ENCODE results near the gene HOXC13. TPM values are rescaled to one million over a fixed set of nuclear protein-coding genes. Genes with fewer than 3 reads are reported as not detected.

Gene HOXC13
- total RNA-seq, 4 donors from 2014 or later, result not detected

DNA sequence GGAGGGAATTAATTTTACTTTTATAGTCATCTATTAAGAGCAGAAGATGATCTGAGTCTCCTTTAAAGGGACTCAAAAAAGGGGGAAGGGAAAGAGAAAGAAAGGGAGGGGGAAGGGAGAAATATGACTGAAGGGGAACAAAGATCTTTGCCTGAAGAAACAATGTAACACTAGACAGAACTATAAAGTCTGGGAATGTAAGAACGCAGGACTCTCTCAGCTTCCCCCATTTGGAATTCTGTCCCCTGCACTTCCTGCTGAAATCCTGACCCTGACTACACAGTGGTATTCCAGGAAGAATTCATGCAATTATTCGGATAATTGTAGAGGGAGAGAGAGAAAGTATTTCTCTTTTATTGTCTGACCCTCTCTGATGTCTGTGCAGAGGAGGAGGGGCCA lies 25.7 kb downstream of the HOXC13 start:
- intact Hi-C loops (cut with DNase I), result no loop called here
- Histone ChIP-seq H3K9me3 (no peaks in the 10 kb centered on the region), H3K27ac (no peak overlapping the region), H3K4me1 (peaks cover 0 to 18% of the 10 kb centered on the region in 2 donors), H3K27me3 (peaks cover 83% of the 10 kb centered on the region), H3K36me3 (no peaks in the 10 kb centered on the region), H3K4me3 (replicated peaks in 1 of 3) (no peak overlapping the region)
- DNase-seq, result no peak
- 12 to 16% methylated on average over 2 of the region's 2 CpGs for WGBS, 2 donors
- TF ChIP-seq POLR2A (IDR thresholded peaks at IDR 0.05), result no peak
- TF ChIP-seq, protein P1, sequence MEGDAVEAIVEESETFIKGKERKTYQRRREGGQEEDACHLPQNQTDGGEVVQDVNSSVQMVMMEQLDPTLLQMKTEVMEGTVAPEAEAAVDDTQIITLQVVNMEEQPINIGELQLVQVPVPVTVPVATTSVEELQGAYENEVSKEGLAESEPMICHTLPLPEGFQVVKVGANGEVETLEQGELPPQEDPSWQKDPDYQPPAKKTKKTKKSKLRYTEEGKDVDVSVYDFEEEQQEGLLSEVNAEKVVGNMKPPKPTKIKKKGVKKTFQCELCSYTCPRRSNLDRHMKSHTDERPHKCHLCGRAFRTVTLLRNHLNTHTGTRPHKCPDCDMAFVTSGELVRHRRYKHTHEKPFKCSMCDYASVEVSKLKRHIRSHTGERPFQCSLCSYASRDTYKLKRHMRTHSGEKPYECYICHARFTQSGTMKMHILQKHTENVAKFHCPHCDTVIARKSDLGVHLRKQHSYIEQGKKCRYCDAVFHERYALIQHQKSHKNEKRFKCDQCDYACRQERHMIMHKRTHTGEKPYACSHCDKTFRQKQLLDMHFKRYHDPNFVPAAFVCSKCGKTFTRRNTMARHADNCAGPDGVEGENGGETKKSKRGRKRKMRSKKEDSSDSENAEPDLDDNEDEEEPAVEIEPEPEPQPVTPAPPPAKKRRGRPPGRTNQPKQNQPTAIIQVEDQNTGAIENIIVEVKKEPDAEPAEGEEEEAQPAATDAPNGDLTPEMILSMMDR (IDR thresholded peaks at IDR 0.05), result no peak

DNA sequence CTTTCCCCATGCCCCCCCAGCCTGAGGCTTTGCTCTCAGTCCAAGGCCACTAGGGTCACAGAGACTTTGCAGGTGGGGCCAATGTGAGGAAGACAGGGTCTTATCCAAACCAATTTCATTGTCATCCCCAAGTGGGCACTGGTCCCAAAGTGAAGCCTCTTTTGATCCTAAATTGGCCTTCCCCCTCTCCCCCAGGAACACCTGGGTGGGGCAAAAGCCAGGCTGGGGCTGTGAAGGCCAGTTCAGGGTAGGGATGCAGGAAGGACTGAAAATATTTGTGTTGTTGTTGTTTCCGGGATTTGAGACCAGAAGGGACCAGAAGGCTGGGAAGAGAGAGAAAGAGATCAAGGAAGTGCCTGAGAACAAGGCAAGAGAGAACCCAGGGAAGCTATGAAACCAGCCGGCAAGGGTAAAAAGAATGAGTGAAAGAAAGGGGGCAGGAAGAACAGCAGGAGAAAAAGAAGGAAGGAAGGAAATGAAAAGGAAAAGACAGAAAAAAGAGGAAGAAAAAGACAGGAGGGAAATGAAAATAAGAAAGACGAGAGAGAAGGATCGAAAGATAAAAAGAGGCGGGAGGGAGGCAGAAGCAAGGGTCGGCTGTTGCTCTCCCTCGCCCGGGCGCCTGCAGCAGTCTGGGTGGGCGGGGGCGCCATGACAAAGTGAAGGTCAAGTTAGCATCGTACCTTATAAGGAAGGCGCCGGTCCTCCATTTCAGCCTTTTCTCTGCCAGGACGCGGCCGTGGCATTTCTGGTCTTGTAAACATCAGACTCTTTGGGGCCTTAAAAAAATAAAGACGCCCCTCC lies 26.9 kb downstream of the HOXC13 start:
- intact Hi-C loops (cut with DNase I), result no loop called here
- Histone ChIP-seq H3K27ac (no peak overlapping the region), H3K4me1 (peaks cover 0 to 18% of the 10 kb centered on the region in 2 donors), H3K27me3 (peaks cover 79% of the 10 kb centered on the region), H3K9me3 (no peaks in the 10 kb centered on the region), H3K4me3 (replicated peaks in 1 of 3) (no peak overlapping the region), H3K36me3 (no peaks in the 10 kb centered on the region)
- no peak for DNase-seq
- TF ChIP-seq POLR2A (IDR thresholded peaks at IDR 0.05), result no peak
- TF ChIP-seq, protein P1 (IDR thresholded peaks at IDR 0.05), result no peak
- WGBS, 2 donors, result 3% methylated on average over 18 of the region's 18 CpGs

DNA sequence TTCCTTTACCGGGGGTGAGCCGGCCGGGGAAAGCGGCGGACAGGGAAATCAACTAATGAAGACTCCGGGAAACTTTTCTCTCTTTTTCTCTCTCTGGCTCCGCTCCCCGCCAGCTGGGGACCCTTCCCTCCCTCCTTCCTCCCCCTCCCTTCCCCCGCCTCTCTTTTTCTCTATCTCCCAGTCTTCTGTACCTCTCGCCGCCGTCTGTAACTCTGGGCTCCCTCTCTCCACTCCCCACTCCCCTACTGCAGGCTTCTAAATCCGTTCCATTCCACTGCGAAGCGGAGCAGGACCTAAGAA lies 27.4 kb downstream of the HOXC13 start:
- no peaks in the 10 kb centered on the region for H3K36me3 ChIP-seq
- WGBS, 2 donors, result 5 to 8% methylated on average over 15 of the region's 15 CpGs
- H3K27ac ChIP-seq, result no peak overlapping the region
- TF ChIP-seq POLR2A (IDR thresholded peaks at IDR 0.05), result no peak
- TF ChIP-seq, protein P1 (IDR thresholded peaks at IDR 0.05), result no peak
- H3K27me3 ChIP-seq, result peaks cover 79% of the 10 kb centered on the region
- intact Hi-C loops (cut with DNase I), result no loop called here
- H3K4me3 ChIP-seq (replicated peaks in 1 of 3), result no peak overlapping the region
- DNase-seq, result no peak
- H3K4me1 ChIP-seq, result peaks cover 0 to 14% of the 10 kb centered on the region in 2 donors
- no peaks in the 10 kb centered on the region for H3K9me3 ChIP-seq

DNA sequence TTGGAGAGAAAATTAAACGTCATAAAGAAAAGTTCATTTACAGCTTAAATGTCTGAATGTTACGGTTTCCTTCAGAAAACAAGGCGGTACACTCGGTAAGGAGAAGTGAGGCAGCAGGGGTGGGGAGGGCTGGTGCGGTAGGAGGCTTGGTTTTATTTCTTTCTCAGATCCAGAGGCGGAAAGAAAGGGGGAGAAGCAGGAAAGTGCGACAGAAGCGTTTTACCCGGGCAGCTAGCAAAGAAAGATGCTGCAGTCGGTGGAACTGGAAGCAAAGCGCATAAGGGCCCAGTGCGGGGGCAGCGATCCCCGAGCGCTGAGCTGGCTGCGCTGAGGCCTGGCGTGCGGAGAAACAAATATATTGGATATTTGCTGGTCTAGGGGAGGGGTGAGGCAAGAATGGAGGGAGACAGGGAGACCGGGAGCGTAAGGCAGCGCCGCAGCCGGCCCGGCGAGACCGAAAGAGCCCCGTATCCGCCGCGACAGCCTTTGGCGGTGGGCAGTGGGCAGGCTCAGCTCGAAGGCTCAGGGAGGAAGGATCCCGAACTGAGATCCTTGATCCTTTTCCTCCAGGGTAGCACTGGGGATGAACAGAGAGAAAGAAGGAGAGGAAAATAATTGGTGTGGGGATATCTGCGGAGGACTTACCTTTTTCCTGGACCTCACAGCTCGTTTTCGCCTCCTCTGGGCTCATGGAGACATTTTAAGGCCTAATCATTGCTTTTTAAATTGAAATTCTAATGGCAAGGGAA lies 27.9 kb downstream of the HOXC13 start:
- H3K9me3 ChIP-seq, result no peaks in the 10 kb centered on the region
- H3K27ac ChIP-seq, result no peak overlapping the region
- no peak for DNase-seq
- H3K27me3 ChIP-seq, result peaks cover 79% of the 10 kb centered on the region
- H3K36me3 ChIP-seq, result no peaks in the 10 kb centered on the region
- H3K4me3 ChIP-seq (replicated peaks in 1 of 3), result no peak overlapping the region
- intact Hi-C loops (cut with DNase I), result no loop called here
- no peak for TF ChIP-seq POLR2A (IDR thresholded peaks at IDR 0.05)
- TF ChIP-seq, protein P1 (IDR thresholded peaks at IDR 0.05), result no peak
- H3K4me1 ChIP-seq, result peaks cover 0 to 8% of the 10 kb centered on the region in 2 donors
- WGBS, 2 donors, result 5 to 11% methylated on average over 36 of the region's 36 CpGs

DNA sequence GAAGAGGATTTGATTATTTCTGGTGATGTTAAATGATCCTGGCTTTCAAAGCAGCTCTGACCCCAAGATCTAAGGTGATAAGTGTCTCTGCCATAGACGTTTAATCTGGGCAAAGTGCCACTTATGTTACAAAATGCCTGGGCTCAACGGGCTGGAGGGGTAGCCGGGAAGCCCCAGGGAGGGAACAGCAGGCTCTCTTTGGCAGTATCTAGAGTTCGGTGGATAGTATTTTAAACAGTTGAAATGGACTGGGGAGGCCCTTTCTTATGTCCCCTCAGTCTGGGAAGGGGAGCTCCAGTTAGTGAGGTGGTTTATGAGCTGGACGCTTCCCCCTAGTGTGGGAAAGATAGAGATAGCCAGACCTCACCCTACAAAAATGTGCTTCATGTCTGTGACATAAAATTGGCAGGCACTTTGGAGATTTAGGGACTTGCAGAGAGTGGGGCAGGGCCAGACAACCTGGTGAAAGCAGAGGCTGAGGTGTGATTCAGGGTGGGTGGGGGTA lies 28.8 kb downstream of the HOXC13 start:
- no peak for TF ChIP-seq POLR2A (IDR thresholded peaks at IDR 0.05)
- TF ChIP-seq, protein P1 (IDR thresholded peaks at IDR 0.05), result no peak
- Histone ChIP-seq H3K4me1 (peaks cover 0 to 8% of the 10 kb centered on the region in 2 donors), H3K27ac (no peak overlapping the region), H3K9me3 (no peaks in the 10 kb centered on the region), H3K27me3 (peaks cover 79% of the 10 kb centered on the region), H3K4me3 (replicated peaks in 1 of 3) (no peak overlapping the region), H3K36me3 (no peaks in the 10 kb centered on the region)
- intact Hi-C loops (cut with DNase I), result no loop called here
- no peak for DNase-seq
- WGBS, 2 donors, result 12 to 18% methylated on average over 5 of the region's 5 CpGs
